ENCODE results near the gene HCN4.

- TF ChIP-seq, protein P1, sequence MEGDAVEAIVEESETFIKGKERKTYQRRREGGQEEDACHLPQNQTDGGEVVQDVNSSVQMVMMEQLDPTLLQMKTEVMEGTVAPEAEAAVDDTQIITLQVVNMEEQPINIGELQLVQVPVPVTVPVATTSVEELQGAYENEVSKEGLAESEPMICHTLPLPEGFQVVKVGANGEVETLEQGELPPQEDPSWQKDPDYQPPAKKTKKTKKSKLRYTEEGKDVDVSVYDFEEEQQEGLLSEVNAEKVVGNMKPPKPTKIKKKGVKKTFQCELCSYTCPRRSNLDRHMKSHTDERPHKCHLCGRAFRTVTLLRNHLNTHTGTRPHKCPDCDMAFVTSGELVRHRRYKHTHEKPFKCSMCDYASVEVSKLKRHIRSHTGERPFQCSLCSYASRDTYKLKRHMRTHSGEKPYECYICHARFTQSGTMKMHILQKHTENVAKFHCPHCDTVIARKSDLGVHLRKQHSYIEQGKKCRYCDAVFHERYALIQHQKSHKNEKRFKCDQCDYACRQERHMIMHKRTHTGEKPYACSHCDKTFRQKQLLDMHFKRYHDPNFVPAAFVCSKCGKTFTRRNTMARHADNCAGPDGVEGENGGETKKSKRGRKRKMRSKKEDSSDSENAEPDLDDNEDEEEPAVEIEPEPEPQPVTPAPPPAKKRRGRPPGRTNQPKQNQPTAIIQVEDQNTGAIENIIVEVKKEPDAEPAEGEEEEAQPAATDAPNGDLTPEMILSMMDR (IDR thresholded peaks at IDR 0.05; ENCODE audit: extremely low read depth in 1 of 2, insufficient read depth in 1 of 2, low read depth in 1 of 2, low read length in 2 of 2) = no peak
- TF ChIP-seq EZH2 (IDR thresholded peaks at IDR 0.05; ENCODE audit: borderline replicate concordance, low read depth, low read length, severe bottlenecking) = no peak
- no peak for TF ChIP-seq POLR2AphosphoS5 (IDR thresholded peaks at IDR 0.05; ENCODE audit: insufficient read depth, low read depth, low read length)
- TF ChIP-seq POLR2A (IDR thresholded peaks at IDR 0.05; ENCODE audit: low read depth, low read length) = no peak
- TF ChIP-seq, protein P2, sequence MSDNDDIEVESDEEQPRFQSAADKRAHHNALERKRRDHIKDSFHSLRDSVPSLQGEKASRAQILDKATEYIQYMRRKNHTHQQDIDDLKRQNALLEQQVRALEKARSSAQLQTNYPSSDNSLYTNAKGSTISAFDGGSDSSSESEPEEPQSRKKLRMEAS (IDR thresholded peaks at IDR 0.05; ENCODE audit: insufficient read depth, insufficient read length) = no peak
- no peak for TF ChIP-seq MYC (IDR thresholded peaks at IDR 0.05; ENCODE audit: low read depth, low read length)
- TF ChIP-seq FOS (IDR thresholded peaks at IDR 0.05; ENCODE audit: borderline replicate concordance, insufficient read depth, low read length) = no peak
These were observed 28.1 kb downstream of the HCN4 start for GRCh38 chr15:73340502-73341192.

All from endothelial cell of umbilical vein (primary cell).